ENCODE measurements around the gene TMEM139. TPM values are rescaled to one million over a fixed set of nuclear protein-coding genes. Genes with fewer than 3 reads are reported as not detected.

The TMEM139 gene
- total and polyA plus RNA-seq, 10 of the 15 experiments (the other 5 are each of a cell fraction or from before 2014, with no cell fraction given), result 0.31 TPM; not detected in 9

DNA sequence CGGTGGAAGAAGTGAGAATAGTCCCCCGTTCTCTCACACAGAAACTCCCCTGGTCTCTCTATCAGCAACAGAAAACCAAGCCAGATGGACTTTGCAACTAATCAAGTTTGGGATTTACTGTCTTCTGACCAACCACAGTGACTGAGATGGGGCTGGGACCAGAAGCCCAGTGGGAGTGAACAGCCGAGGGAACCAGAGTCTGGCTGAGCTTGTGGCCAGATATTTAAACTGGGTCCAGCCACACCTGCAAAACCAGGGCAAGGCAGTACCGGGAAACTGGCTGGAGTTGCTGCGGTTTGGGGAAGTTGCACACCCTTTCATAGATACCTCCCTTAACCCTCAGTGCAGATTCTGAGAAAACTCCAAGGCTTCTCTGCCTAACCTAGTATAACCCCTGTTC, 15.5 kb upstream of the TMEM139 start:
- Histone ChIP-seq H3K4me3 (no peak overlapping the region), H3K27ac (ENCODE audit: control insufficient read depth, insufficient read depth) (no peak overlapping the region), H3K9ac (ENCODE audit: control insufficient read depth, insufficient read depth, low read length) (no peak overlapping the region), H3K4me2 (ENCODE audit: control insufficient read depth, insufficient read depth) (no peak overlapping the region), H3K4me1 (ENCODE audit: control insufficient read depth, insufficient read depth, low read length) (peaks cover 10% of the 10 kb centered on the region), H3K27me3 (replicated peaks in 1 of 2; ENCODE audit: control insufficient read depth in 2 of 2, insufficient read depth in 2 of 2, low read length in 1 of 2) (no peaks in the 10 kb centered on the region), H3K9me3 (replicated peaks; ENCODE audit: control insufficient read depth, insufficient read depth, low read length) (no peaks in the 10 kb centered on the region), H4K20me1 (ENCODE audit: control insufficient read depth, insufficient read depth) (no peaks in the 10 kb centered on the region), H3K36me3 (ENCODE audit: control insufficient read depth in 2 of 2, insufficient read depth in 2 of 2, low read length in 1 of 2) (peaks cover 5 to 12% of the 10 kb centered on the region in 2 experiments), H3K79me2 (ENCODE audit: control insufficient read depth, insufficient read depth, low read length) (peaks cover 5% of the 10 kb centered on the region), H2AFZ (ENCODE audit: control insufficient read depth, low read depth, low read length) (no peak overlapping the region)
- ChIA-PET CTCF (interaction anchor here (1.0 to 2.0 kb wide), 2 partner anchors 10 to 29 kb away, joined by 4 to 5 read pairs; no protein-coding TSS in a partner anchor), RAD21 (ENCODE audit: unreplicated experiment) (no interaction called here), POLR2A (no interaction called here), SMC1A (ENCODE audit: uncharacterized antibody, unreplicated experiment) (interaction anchor here (0.9 kb wide), 1 partner anchor 11 kb away, joined by 3 read pairs; no protein-coding TSS in a partner anchor)
- in situ Hi-C loops (cut with MboI) (no loop called here), intact Hi-C loops (cut with micrococcal nuclease; ENCODE audit: unreplicated experiment) (no loop called here)
- no peak for TF ChIP-seq BACH1 (IDR thresholded peaks at IDR 0.05; ENCODE audit: borderline replicate concordance)
- no peak for TF ChIP-seq EGR1 (IDR thresholded peaks at IDR 0.05; ENCODE audit: borderline replicate concordance in 1 of 2, low read depth in 2 of 2, low read length in 2 of 2)
- no peak for TF ChIP-seq SMAD1 (IDR thresholded peaks at IDR 0.05; ENCODE audit: low read depth, partially characterized antibody)
- no peak for TF ChIP-seq NFXL1 (IDR thresholded peaks at IDR 0.05; ENCODE audit: borderline replicate concordance)
- no peak for TF ChIP-seq NFIC (IDR thresholded peaks at IDR 0.05; ENCODE audit: low read depth, low read length)
- TF ChIP-seq, protein P1, sequence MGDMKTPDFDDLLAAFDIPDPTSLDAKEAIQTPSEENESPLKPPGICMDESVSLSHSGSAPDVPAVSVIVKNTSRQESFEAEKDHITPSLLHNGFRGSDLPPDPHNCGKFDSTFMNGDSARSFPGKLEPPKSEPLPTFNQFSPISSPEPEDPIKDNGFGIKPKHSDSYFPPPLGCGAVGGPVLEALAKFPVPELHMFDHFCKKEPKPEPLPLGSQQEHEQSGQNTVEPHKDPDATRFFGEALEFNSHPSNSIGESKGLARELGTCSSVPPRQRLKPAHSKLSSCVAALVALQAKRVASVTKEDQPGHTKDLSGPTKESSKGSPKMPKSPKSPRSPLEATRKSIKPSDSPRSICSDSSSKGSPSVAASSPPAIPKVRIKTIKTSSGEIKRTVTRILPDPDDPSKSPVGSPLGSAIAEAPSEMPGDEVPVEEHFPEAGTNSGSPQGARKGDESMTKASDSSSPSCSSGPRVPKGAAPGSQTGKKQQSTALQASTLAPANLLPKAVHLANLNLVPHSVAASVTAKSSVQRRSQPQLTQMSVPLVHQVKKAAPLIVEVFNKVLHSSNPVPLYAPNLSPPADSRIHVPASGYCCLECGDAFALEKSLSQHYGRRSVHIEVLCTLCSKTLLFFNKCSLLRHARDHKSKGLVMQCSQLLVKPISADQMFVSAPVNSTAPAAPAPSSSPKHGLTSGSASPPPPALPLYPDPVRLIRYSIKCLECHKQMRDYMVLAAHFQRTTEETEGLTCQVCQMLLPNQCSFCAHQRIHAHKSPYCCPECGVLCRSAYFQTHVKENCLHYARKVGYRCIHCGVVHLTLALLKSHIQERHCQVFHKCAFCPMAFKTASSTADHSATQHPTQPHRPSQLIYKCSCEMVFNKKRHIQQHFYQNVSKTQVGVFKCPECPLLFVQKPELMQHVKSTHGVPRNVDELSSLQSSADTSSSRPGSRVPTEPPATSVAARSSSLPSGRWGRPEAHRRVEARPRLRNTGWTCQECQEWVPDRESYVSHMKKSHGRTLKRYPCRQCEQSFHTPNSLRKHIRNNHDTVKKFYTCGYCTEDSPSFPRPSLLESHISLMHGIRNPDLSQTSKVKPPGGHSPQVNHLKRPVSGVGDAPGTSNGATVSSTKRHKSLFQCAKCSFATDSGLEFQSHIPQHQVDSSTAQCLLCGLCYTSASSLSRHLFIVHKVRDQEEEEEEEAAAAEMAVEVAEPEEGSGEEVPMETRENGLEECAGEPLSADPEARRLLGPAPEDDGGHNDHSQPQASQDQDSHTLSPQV (IDR thresholded peaks at IDR 0.05), result no peak
- no peak for TF ChIP-seq MEF2A (IDR thresholded peaks at IDR 0.05; ENCODE audit: insufficient read depth, low read depth, low read length)
- no peak for TF ChIP-seq EED (IDR thresholded peaks at IDR 0.05; ENCODE audit: low read depth)
- TF ChIP-seq PAX5 (IDR thresholded peaks at IDR 0.05; ENCODE audit: borderline replicate concordance, low read depth, low read length), result no peak
- no peak for TF ChIP-seq WRNIP1 (IDR thresholded peaks at IDR 0.05; ENCODE audit: borderline replicate concordance, low read depth, low read length)
- TF ChIP-seq ESRRA (IDR thresholded peaks at IDR 0.05; ENCODE audit: low read length), result no peak
- ATAC-seq (no peak), FAIRE-seq (no peak), DNase-seq (ENCODE audit: low read depth, low spot score) (no peak)
- WGBS (ENCODE audit: insufficient coverage, insufficient replicate concordance, low lambda C conversion rate, missing lambda C conversion rate), result 75% methylated on average over 5 of the region's 5 CpGs
- BruUV-seq (replicated peaks), result no TSS peak

All from GM12878 (cell line).